Neutrophil (primary cell): ENCODE data around the gene MLPH.

Experiments used
- H3K27ac ChIP-seq: fragments of 200-600 bp; sonication (generic); 2 replicates; pipeline ENCODE4 v1.5.1; 2016; ENCODE audit warnings: mild to moderate bottlenecking, moderate library complexity
- H3K27me3 ChIP-seq: fragments of 200-600 bp; sonication (generic); 2 replicates; pipeline ENCODE4 v1.6.0; 2016; ENCODE audit warnings: mild to moderate bottlenecking
- H3K36me3 ChIP-seq: fragments of 200-600 bp; sonication (generic); 2 replicates; pipeline ENCODE4 v1.5.1; 2017
- H3K4me1 ChIP-seq, 2 experiments: fragments of 200-600 bp in 1 of 2; sonication (generic) in 1 of 2; 1 replicate in 1 of 2; 2 replicates in 1 of 2; pipeline versions ENCODE4 v1.5.1 to v1.6.1; 2013 to 2016; ENCODE audit warnings: low read depth in 1 of 2, low read length in 1 of 2, mild to moderate bottlenecking in 1 of 2, moderate library complexity in 1 of 2; ENCODE audit not compliant: control insufficient read depth in 1 of 2, insufficient read depth in 1 of 2
- H3K4me3 ChIP-seq, 2 experiments: fragments of 200-600 bp in 1 of 2; sonication (generic) in 1 of 2; 1 replicate in 1 of 2; 2 replicates in 1 of 2; pipeline ENCODE4 v1.5.1; 2013 to 2016; ENCODE audit warnings: low read depth in 1 of 2, low read length in 1 of 2, mild to moderate bottlenecking in 1 of 2, moderate library complexity in 1 of 2
- H3K9me3 ChIP-seq: fragments of 200-600 bp; sonication (generic); 2 replicates; pipeline ENCODE4 v1.5.1; 2016
- CTCF ChIP-seq: fragments of 200-600 bp; sonication (generic); IDR thresholded peaks from 2 replicates; pipeline ENCODE4 v1.5.1; 2016; ENCODE audit warnings: antibody characterized with exemption

MLPH gene

GRCh38 chr2:237568121-237568660 lies 81.1 kb downstream of the MLPH start:
- no peak overlapping the region for H3K27ac ChIP-seq
- TF ChIP-seq CTCF: no peak
- H3K4me3 ChIP-seq: no peak overlapping the region

GRCh38 chr2:237569041-237569440 lies 82.0 kb downstream of the MLPH start:
- no peak overlapping the region for H3K4me3 ChIP-seq
- H3K9me3 ChIP-seq: no peaks in the 10 kb centered on the region
- H3K4me1 ChIP-seq: no peaks in the 10 kb centered on the region
- TF ChIP-seq CTCF: no peak
- no peak overlapping the region for H3K27ac ChIP-seq
- H3K36me3 ChIP-seq: no peaks in the 10 kb centered on the region
- peaks cover 15% of the 10 kb centered on the region for H3K27me3 ChIP-seq

More at GRCh38 chr2:237568121-237568660, 81.1 kb downstream of the MLPH start:
- Histone ChIP-seq H3K9me3 (no peaks in the 10 kb centered on the region), H3K36me3 (no peaks in the 10 kb centered on the region), H3K4me1 (no peaks in the 10 kb centered on the region), H3K27me3 (peaks cover 22% of the 10 kb centered on the region)

- Histone ChIP-seq H3K27me3 (peaks cover 7% of the 10 kb centered on the region), H3K36me3 (no peaks in the 10 kb centered on the region), H3K4me1 (no peaks in the 10 kb centered on the region), H3K9me3 (no peaks in the 10 kb centered on the region), H3K4me3 (no peak overlapping the region), H3K27ac (no peak overlapping the region)
- TF ChIP-seq CTCF: no peak
Measured at GRCh38 chr2:237569896-237570295, 82.8 kb downstream of the MLPH start.

GRCh38 chr2:237570776-237571335 lies 83.8 kb downstream of the MLPH start:
- no peak for TF ChIP-seq CTCF
- no peak overlapping the region for H3K4me3 ChIP-seq
- no peaks in the 10 kb centered on the region for H3K4me1 ChIP-seq
- H3K36me3 ChIP-seq: no peaks in the 10 kb centered on the region
- no peak overlapping the region for H3K27ac ChIP-seq
- no peaks in the 10 kb centered on the region for H3K9me3 ChIP-seq
- peaks cover 4% of the 10 kb centered on the region for H3K27me3 ChIP-seq

- TF ChIP-seq CTCF: no peak
- Histone ChIP-seq H3K27ac (no peak overlapping the region), H3K36me3 (no peaks in the 10 kb centered on the region), H3K4me3 (no peak overlapping the region), H3K9me3 (no peaks in the 10 kb centered on the region), H3K4me1 (no peaks in the 10 kb centered on the region), H3K27me3 (peaks cover 4% of the 10 kb centered on the region)
Measured at GRCh38 chr2:237571551-237571950, 84.5 kb downstream of the MLPH start.
